NCI-H1930 (cell line): ENCODE data around the gene AAMDC.
"Not testable (repeated sequence)": the region's sequence is repeated elsewhere in the genome, so short reads cannot be mapped to it uniquely, and the experiment has no call there.

ENCODE experiments used
- DNase-seq, 2 experiments: peaks; one replicate each; lab custom pipeline; 2025; lab: John Stamatoyannopoulos, UW

AAMDC gene

DNA sequence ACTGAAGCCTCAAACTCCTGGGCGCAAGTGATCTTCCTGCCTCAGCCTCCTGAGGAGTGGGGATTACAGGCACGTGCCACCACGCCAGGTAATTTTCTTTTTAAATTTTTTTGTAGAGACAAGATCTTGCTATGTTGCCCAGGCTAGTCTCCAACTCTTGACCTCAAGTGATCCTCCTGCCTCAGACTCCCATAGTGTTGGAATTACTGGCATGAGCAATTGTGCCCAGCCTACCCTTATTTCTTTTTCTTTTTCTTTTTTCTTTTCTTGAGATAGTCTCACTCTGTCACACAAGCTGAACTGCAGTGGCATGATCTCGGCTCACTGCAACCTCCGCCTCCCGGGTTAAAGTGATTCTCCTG is 63.9 kb downstream of the AAMDC start:
- DNase-seq, result no peak

DNA sequence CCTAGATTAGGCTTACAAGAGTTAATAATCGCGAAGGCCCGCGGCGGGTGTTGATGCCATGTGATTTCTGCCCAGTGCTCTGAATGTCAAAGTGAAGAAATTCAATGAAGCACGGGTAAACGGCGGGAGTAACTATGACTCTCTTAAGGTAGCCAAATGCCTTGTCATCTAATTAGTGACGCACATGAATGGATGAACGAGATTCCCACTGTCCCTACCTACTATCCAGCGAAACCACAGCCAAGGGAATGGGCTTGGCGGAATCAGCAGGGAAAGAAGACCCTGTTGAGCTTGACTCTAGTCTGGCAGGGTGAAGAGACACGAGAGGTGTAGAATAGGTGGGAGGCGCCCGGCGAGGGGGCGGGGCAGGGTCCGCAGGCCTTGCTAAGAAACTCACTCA is 65.5 kb downstream of the AAMDC start:
- no peak for DNase-seq

DNA sequence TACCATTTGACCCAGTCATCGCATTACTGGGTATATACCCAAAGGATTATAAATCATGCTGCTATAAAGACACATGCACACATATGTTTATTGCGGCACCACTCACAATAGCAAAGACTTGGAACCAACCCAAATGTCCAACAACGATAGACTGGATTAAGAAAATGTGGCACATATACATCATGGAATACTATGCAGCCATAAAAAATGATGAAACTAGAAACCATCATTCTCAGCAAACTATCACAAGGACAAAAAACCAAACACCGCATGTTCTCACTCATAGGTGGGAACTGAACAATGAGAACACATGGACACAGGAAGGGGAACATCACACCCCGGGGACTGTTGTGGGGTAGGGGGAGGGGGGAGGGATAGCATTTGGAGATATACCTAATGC is 68.1 kb downstream of the AAMDC start:
- DNase-seq, result not testable (repeated sequence)

DNA sequence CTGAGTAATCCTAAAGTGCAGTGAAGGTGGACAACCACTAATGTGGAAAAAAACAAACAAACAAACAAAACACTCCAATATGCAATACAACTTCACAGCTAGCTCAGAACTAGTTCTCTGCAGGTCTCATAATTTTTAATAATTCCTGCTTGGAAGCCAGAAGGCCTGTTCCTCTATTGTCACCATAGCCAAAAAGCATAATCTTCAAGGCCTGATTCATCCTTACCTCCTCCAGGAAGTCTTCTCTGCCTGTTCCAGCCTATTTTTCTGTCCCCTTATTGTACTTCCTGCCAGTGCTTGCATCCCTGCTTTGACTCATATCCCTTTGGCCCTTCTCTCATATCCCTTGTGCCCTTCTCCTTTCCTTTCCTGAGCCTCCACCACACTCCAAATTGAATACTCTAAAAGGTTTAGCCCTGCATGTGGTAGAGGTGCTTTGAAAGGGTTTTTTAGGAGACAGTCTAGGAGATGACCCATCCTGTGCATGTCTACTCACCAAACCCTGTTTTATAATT is 69.2 kb downstream of the AAMDC start:
- DNase-seq, result not testable (repeated sequence)

DNA sequence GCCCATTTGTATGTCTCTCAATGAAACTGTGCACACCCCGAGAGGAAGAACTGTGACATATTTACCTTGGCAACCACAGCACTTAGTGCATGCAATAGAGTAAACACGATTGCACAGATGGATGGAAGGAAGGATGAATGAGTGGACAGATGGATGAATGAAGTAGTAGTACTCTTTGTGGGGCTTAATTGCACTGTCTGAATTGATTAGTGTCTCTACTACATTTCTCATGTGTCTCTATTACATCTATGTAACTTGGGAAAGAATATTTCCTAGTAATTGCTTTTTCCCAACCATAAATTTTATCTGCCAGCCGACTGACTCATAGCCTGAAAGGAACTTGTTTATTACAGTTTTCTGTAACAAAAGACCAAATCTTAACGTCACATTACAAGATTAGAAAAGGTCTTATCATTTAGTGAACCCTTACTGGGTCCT is 69.7 kb downstream of the AAMDC start:
- not testable (repeated sequence) for DNase-seq

DNA sequence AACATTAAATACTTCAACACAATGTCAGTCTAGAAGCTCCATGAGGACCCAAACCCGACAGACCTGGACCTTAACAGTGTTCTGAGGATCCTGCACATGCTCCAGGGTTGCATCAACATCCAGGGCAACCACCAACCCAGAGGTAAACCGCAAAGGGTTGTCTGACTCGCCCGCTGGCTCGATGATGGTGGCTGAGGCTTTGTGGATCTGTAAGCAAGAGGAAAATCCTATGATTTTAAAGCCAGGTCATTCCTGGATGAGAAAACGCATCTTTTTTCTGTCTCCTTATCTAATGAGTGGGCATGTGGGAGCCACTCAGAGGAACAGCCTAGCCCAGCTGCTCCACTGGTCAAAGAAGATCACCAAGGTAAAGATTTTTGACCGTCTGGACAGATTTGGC is 70.3 kb downstream of the AAMDC start:
- DNase-seq, result not testable (repeated sequence)

DNA sequence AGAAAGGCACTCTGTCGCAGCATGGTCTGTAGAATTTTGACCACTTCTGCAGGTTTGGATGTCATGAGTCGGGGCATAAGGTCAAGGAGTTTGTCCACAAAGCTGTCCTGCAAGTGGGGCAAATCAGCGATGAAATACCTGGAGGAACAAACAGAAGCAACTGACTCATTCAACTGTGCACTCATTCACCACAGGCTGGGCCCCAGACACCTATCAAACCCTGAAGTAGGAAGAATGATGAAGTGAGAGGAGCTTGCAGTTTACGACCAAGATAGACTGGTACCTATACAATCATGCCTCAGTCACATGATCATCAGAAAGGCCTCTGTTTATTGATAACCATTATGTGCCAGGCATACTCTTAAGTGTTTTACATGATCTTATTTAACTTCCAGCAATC is 70.8 kb downstream of the AAMDC start:
- not testable (repeated sequence) for DNase-seq

DNA sequence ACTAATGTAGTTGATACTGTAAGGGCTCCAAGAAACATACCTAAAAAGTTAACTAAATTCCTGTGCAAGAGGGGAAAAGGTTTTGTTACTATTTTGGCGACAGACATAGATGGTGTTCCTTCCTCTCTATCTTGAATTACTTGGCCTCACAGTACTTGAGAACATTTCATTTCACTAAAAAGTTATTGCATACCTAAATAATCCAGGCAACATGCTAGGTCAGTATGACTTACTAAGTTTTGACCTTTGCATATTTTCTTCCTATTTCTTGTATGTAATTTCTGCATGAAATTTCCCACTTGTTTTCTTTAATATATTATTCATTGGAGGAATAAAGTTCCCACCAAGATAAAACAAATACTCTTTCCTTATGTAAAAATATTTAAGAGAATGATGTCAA is 74.0 kb downstream of the AAMDC start:
- DNase-seq, result not testable (repeated sequence)

DNA sequence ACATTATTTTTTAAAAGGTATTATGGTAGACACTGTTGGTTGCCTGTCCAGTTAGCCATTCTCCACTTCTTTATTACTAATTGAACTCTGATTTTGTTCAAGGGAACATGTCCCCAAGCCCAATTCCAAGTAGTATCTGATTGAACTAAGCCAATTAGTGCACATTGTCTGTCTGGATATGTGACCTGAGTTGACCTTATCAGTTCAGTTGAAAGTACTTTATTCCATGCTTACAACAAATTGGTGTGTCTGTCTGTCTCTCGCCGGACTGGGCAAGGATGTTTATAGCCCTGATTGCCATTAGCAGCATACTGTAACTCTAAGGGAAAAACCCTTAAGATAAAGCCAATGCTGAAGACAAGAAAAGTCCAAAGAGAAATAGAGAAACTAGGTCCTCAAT is 87.9 kb downstream of the AAMDC start:
- no peak for DNase-seq

DNA sequence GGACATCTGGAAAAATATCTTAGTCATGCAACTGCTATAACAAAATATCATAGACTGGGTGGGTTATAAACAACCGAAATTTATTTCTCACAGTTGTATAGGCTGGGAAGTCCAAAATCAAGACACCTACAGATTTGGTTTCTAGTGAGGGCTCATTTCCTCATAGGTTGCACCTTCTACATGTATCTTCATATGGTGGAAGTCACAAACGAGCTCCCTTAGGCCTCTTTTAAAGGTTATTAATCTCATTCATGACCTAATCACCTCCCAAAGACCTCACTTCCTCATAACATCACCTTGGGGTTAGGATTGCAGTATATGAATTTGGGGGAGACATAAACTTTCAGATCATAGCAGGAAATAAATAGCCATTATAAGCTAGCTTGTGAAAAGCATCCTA is 88.3 kb downstream of the AAMDC start:
- DNase-seq, result no peak

DNA sequence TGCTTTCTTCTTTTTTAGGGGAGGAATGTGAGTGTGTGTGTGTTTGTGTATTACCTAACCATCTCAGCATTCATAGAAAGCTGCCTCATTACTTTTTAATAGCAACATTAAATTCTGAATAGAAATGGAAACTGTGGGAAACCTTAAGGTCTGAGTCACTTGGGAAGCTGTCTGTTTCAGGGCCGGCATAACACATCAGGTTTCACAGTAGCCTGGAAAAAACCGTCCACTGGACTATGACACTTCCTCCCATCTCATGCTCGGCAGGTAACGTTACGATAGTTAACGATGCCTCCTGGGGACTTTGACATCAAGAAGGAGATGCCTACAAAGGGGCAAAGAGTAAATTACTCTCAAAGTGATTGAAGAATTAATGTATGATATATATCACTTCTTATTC is 89.9 kb downstream of the AAMDC start:
- DNase-seq, result not testable (repeated sequence)

DNA sequence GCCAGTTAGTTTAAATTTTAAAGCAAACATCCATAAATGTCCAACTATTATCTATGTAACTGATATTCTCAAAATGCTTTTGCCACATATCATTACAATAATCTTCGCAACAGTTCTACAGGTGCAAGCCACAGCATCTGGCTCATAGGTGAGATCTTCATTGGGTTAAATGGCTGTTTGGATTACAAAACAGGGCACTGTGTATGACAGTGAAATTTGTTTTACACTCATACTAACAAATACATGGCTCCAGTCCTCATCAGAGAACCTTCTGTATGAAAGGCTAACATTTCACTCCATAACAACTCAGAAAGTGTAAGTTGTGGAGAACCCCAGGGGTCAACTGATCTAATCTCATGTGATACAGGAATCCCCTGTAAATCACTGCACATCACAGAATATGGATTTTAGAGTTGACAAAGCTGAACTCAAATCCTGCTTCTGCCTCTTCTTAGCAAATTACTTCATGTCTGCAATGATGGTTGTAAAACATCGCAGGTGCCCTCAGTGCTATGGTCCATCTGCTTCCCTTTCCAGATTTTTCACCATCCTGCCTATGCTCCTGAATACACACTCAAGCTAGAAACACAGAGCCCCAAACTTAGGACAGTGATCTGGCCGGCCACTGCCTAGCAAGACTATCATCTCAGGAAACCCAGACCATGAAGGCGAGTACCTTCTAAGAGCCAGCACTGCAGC is 92.8 kb downstream of the AAMDC start:
- not testable (repeated sequence) for DNase-seq

DNA sequence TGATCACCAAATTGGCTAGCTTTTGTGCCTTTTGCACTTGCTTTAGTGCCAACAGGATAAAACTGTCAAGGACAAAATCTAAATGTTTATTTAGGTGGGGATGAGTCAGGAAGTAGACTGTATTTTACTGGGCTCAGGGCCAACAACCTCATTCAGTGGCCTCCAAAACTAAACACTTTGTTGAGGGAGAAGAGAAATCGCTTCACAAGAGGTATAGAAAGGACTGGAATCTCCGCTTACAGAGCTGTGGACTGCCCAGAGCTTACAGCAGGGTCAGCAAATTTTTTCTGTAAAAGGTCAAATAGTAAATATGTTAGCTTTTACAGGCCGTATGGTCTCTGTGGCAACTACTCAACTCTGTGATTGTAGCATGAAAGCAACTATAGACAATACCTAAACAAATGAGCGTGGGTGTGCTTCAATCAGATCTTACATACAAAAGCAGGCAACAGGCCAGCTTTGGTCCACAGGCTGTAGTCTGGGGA is 93.4 kb downstream of the AAMDC start:
- DNase-seq, result not testable (repeated sequence)

DNA sequence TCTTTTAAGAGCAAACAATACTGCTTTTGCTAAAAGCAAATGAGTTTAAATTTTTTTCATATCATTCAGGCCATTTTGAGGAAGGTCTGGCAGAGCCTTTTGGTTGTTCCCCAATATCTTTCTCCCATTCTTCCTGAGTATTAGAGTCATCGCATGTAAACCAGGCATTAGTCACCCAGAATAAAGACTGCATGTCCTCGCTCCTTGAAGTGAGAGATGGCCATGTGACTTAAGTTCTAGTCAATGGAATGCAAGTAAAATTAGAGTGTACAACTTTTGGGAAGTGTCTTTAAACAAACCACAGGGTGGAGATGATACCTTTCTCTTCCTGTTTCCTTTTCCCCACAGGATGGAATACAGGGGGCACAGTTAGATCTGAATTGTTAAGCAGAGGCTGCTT is 96.8 kb downstream of the AAMDC start:
- not testable (repeated sequence) for DNase-seq
